ENCODE data around the gene SIAH2. TPM values are rescaled to one million over a fixed set of nuclear protein-coding genes. Genes with fewer than 3 reads are reported as not detected.
A peak's percentile ranks its signal among the peaks of the same experiment; 100 is the strongest.

The SIAH2 gene
- total RNA-seq, 2 donors from 2014 or later: 30.6 to 37.6 TPM

GRCh38 chr3:150710097-150710496, 52.9 kb downstream of the SIAH2 start:
- no peak for DNase-seq (ENCODE audit: low spot score)
- intact Hi-C loops (cut with DNase I): loop anchor here in 1 of 2 donors (10.0 kb wide), 1 partner anchor 155 kb away; no protein-coding TSS in a partner anchor

GRCh38 chr3:150703756-150704344, 59.1 kb downstream of the SIAH2 start, which contains the start of gene ERICH6:
TSS of gene ERICH6 (minus strand) at chr3:150703920. CDS start at chr3:150703898, 22 bp downstream.
- peak; percentile 98 for DNase-seq (ENCODE audit: low spot score)
- intact Hi-C loops (cut with DNase I): no loop called here

GRCh38 chr3:150703299-150703755, 59.6 kb downstream of the SIAH2 start:
- peak; percentile 87 for DNase-seq (ENCODE audit: low spot score)
- intact Hi-C loops (cut with DNase I): no loop called here

GRCh38 chr3:150699068-150699639, 63.8 kb downstream of the SIAH2 start:
- intact Hi-C loops (cut with DNase I): no loop called here
- DNase-seq (ENCODE audit: low spot score): no peak

GRCh38 chr3:150697646-150698045, 65.3 kb downstream of the SIAH2 start:
- intact Hi-C loops (cut with DNase I): no loop called here
- DNase-seq (ENCODE audit: low spot score): no peak

- DNase-seq (ENCODE audit: low spot score): no peak
- intact Hi-C loops (cut with DNase I): no loop called here
Measured at GRCh38 chr3:150691414-150692040, 71.4 kb downstream of the SIAH2 start.

Other genes starting within 250 kb of the SIAH2 start
- 10 to 100 TPM; 72.8 to 74.9 TPM for gene SERP1, start 216.7 kb downstream of the SIAH2 start, total RNA-seq
- 10 to 100 TPM; 73.1 to 75.5 TPM for gene EIF2A, start 216.4 kb downstream of the SIAH2 start, total RNA-seq
- 100 to 1,000 TPM in 1 of 2 donors, 10 to 100 TPM in 1; 91.6 to 118 TPM for gene SELENOT, start 159.8 kb downstream of the SIAH2 start, total RNA-seq
- gene ERICH6, start 59.2 kb downstream of the SIAH2 start, total RNA-seq: not detected
- not detected for gene MINDY4B, start 142.3 kb upstream of the SIAH2 start, total RNA-seq
- not detected for gene CLRN1, start 209.6 kb upstream of the SIAH2 start, total RNA-seq

Measured in posterior vena cava (tissue), 2 donors.